Endodermal cell (in vitro differentiated cells): ENCODE measurements around the gene SCPEP1. TPM values are rescaled to one million over a fixed set of nuclear protein-coding genes. Genes with fewer than 3 reads are reported as not detected.

Experiments used
- DNase-seq: peaks from one replicate; pipeline ENCODE4 v3.0.0-alpha.2; 2017
- H3K27ac ChIP-seq: 2 replicates; pipeline ENCODE4 v1.5.1; 2013; ENCODE audit warnings: mild to moderate bottlenecking, low read depth, low read length, moderate library complexity
- H3K27me3 ChIP-seq: 2 replicates; pipeline ENCODE4 v1.6.1; 2013; ENCODE audit warnings: mild to moderate bottlenecking, low read length, moderate library complexity; ENCODE audit not compliant: insufficient read depth, control insufficient read depth, poor library complexity, severe bottlenecking
- H3K36me3 ChIP-seq: 2 replicates; pipeline ENCODE4 v1.7.0; 2013; ENCODE audit warnings: mild to moderate bottlenecking, low read length, moderate library complexity; ENCODE audit not compliant: control insufficient read depth, insufficient read depth
- H3K4me1 ChIP-seq: one replicate; pipeline ENCODE4 v1.7.0; 2013; ENCODE audit warnings: low read length; ENCODE audit not compliant: control insufficient read depth, insufficient read depth
- H3K4me3 ChIP-seq: 2 replicates; pipeline ENCODE4 v1.5.1; 2013; ENCODE audit warnings: mild to moderate bottlenecking, low read length, moderate library complexity
- H3K9ac ChIP-seq: 2 replicates; pipeline ENCODE4 v1.6.1; 2013; ENCODE audit warnings: mild to moderate bottlenecking, low read length, moderate library complexity; ENCODE audit not compliant: poor library complexity, severe bottlenecking; ENCODE audit errors: extremely low read depth
- H3K9me3 ChIP-seq: 2 replicates; pipeline ENCODE4 v1.6.1; 2013; ENCODE audit warnings: mild to moderate bottlenecking, low read length, moderate library complexity; ENCODE audit not compliant: control insufficient read depth
- H3K27ac Mint-ChIP-seq: 2 replicates; pipeline ENCODE4 v1.8.0; 2020; ENCODE audit warnings: mixed read lengths
- H3K27me3 Mint-ChIP-seq: 2 replicates; pipeline ENCODE4 v1.8.0; 2021; ENCODE audit warnings: mild to moderate bottlenecking, mixed read lengths; ENCODE audit not compliant: insufficient read depth
- H3K36me3 Mint-ChIP-seq: 2 replicates; pipeline ENCODE4 v1.8.0; 2020; ENCODE audit warnings: low read depth, mixed read lengths
- H3K4me1 Mint-ChIP-seq: 2 replicates; pipeline ENCODE4 v1.8.0; 2020; ENCODE audit warnings: mixed read lengths
- H3K4me3 Mint-ChIP-seq: 2 replicates; pipeline ENCODE4 v1.8.0; 2020; ENCODE audit warnings: mild to moderate bottlenecking, moderate library complexity, mixed read lengths
- H3K9me3 Mint-ChIP-seq: 2 replicates; pipeline ENCODE4 v1.8.0; 2020; ENCODE audit warnings: mild to moderate bottlenecking, mixed read lengths
- WGBS, 2 experiments: methylation state at CpG; one replicate each; pipeline versions ENCODE4 v1.1.5 to v1.1.7; 2013; ENCODE audit warnings: missing lambda C conversion rate in 2 of 2, mixed read lengths in 1 of 2; ENCODE audit not compliant: insufficient coverage in 1 of 2, insufficient read length in 1 of 2; 5-methylcytosine and 5-hydroxymethylcytosine counted together
- total RNA-seq, 2 donors: library from RNA; stranded (reverse); fragmentation: NEBNext Ultra II Directional in 1 of 2; extraction: Animal tissue kit (Norgen Biotek cat#: 25700) in 1 of 2; gene quantifications; 2 replicates in 1 of 2; 3 replicates in 1 of 2; pipeline ENCODE4 v1.2.1, GENCODE V29; 2021
- TF ChIP-seq, protein P1 (sequence below): fragments of 200-600 bp; sonication (generic); conservative IDR thresholded peaks from 2 replicates; pipeline ENCODE4 v1.5.0; 2021; ENCODE audit warnings: antibody characterized with exemption, mild to moderate bottlenecking

SCPEP1 gene
- total RNA-seq, 2 donors from 2014 or later = 28.5 to 30.8 TPM

- H3K4me3 Mint-ChIP-seq = no peak overlapping the region
- WGBS, 2 experiments = 90 to 93% methylated on average over 3 to 4 of the region's 4 CpGs
- Histone ChIP-seq H3K27ac (no peak overlapping the region), H3K36me3 (peaks cover 4% of the 10 kb centered on the region), H3K4me3 (no peak overlapping the region), H3K27me3 (no peaks in the 10 kb centered on the region), H3K4me1 (no peaks in the 10 kb centered on the region), H3K9ac (no peak overlapping the region), H3K9me3 (no peaks in the 10 kb centered on the region)
- H3K4me1 Mint-ChIP-seq = no peaks in the 10 kb centered on the region
- H3K27ac Mint-ChIP-seq = no peak overlapping the region
- peak; percentile 27 for DNase-seq
- H3K27me3 Mint-ChIP-seq = no peaks in the 10 kb centered on the region
- TF ChIP-seq, protein P1, sequence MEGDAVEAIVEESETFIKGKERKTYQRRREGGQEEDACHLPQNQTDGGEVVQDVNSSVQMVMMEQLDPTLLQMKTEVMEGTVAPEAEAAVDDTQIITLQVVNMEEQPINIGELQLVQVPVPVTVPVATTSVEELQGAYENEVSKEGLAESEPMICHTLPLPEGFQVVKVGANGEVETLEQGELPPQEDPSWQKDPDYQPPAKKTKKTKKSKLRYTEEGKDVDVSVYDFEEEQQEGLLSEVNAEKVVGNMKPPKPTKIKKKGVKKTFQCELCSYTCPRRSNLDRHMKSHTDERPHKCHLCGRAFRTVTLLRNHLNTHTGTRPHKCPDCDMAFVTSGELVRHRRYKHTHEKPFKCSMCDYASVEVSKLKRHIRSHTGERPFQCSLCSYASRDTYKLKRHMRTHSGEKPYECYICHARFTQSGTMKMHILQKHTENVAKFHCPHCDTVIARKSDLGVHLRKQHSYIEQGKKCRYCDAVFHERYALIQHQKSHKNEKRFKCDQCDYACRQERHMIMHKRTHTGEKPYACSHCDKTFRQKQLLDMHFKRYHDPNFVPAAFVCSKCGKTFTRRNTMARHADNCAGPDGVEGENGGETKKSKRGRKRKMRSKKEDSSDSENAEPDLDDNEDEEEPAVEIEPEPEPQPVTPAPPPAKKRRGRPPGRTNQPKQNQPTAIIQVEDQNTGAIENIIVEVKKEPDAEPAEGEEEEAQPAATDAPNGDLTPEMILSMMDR = no peak
- no peaks in the 10 kb centered on the region for H3K9me3 Mint-ChIP-seq
- H3K36me3 Mint-ChIP-seq = peaks cover 24% of the 10 kb centered on the region
These were observed 16.3 kb downstream of the SCPEP1 start for GRCh38 chr17:56994009-56994792.

GRCh38 chr17:56995766-56996165, 17.8 kb downstream of the SCPEP1 start:
- H3K36me3 ChIP-seq = peaks cover 4% of the 10 kb centered on the region
- TF ChIP-seq, protein P1 = no peak
- Mint-ChIP-seq H3K4me1 (no peaks in the 10 kb centered on the region), H3K36me3 (peaks cover 23% of the 10 kb centered on the region), H3K9me3 (no peaks in the 10 kb centered on the region), H3K4me3 (no peak overlapping the region), H3K27me3 (no peaks in the 10 kb centered on the region), H3K27ac (no peak overlapping the region)
- WGBS, 2 experiments = 92 to 100% methylated on average over 1 of the region's 1 CpG
- H3K4me1 ChIP-seq = no peaks in the 10 kb centered on the region
- no peak overlapping the region for H3K9ac ChIP-seq
- H3K27ac ChIP-seq = no peak overlapping the region
- no peak overlapping the region for H3K4me3 ChIP-seq
- H3K9me3 ChIP-seq = no peaks in the 10 kb centered on the region
- no peaks in the 10 kb centered on the region for H3K27me3 ChIP-seq
- DNase-seq = no peak

DNA sequence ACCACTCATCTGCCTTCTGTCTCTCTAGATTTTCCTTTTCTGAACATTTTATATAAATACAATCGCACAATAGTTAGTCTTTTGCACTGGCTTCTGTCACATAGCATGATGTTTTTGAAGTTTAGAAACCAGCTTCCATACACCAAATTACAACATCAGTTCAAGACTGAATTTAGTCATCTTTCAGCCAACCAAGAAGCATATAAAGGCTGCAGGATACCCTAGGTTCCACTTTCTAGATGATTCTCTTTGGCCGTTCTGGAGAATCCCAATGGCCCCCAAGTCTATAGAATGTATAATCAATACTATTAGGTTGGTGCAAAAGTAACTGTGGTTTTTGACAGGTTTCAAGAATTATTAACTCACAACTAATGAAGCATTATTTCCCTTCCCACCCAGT, 19.4 kb downstream of the SCPEP1 start:
- peaks cover 4% of the 10 kb centered on the region for H3K36me3 ChIP-seq
- no peaks in the 10 kb centered on the region for H3K9me3 Mint-ChIP-seq
- TF ChIP-seq, protein P1 = no peak
- no peak for DNase-seq
- H3K4me1 ChIP-seq = no peaks in the 10 kb centered on the region
- no peaks in the 10 kb centered on the region for H3K27me3 ChIP-seq
- H3K4me1 Mint-ChIP-seq = no peaks in the 10 kb centered on the region
- WGBS, 2 experiments = 64 to 89% methylated on average over 1 of the region's 2 CpGs
- H3K4me3 ChIP-seq = no peak overlapping the region
- H3K36me3 Mint-ChIP-seq = peaks cover 23% of the 10 kb centered on the region
- H3K27ac Mint-ChIP-seq = no peak overlapping the region
- no peaks in the 10 kb centered on the region for H3K9me3 ChIP-seq
- H3K4me3 Mint-ChIP-seq = no peak overlapping the region
- H3K27ac ChIP-seq = no peak overlapping the region
- no peak overlapping the region for H3K9ac ChIP-seq
- no peaks in the 10 kb centered on the region for H3K27me3 Mint-ChIP-seq
